ENCODE data around the gene FARP1.
"Not testable (repeated sequence)": the region's sequence is repeated elsewhere in the genome, so short reads cannot be mapped to it uniquely, and the experiment has no call there.

The FARP1 gene

DNA sequence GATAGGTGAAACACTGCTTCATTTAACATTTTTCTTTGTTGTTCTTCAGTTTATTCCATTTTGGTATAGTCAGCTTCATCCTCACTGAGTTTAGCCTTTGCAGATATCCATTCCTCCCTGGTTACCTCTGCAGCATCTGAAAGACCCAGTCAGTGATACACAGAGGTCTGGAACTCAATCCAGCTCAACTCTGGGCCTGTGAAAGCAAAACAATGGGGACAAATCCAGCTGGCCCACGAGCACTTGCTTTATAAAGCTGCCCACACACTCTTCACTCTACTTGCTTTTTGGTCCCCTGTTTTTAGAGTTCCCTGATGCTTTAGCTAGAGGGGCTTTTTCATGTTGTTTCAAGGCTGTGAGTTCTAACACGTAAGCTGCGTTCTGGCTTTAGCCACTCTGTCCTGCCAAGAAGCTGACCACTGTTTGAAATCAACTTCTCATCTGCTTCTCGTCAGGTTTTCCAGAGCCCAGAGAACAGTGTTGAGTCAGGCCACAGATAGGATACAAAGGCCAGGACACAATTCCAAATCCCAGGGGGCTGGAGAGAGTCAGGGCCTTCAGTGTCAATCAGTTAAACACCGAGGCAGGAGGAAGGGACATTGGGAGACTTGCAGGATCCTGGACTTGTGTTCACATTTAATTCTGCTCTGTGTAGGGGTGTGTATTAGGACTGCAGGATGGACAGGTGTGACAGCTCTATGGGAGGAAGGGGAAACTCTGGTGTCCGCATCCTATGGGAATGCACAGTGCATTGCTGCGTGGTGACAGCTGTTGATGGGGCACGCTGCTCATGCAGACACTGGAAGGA, 117.7 kb downstream of the FARP1 start:
- no peak for DNase-seq (ENCODE audit: low spot score)

DNA sequence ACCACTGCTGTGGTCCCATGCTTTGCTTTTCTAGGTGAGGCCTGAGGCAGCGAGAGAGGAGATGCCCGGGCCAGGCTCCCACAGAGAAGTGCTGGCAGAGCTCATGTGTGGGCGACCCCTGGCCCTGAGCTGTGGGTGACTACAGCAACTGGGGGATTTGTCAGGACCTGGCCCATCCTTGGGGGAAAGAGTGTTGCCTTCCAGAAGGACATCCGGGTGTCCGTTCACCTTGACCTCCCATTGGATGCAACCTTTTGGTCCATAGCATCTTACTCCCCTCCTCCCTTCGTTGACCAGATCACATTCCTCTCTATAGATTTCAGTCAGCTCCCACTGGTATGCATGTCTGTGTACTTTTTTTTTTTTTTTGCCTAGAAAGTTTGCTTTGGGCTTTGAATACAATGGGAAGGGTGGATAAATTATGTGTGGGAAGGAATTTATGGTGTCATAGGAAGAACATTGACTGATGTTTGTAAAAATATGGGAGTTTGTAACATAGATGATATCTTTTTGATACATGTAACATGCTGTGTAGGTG, 118.3 kb downstream of the FARP1 start:
- DNase-seq (ENCODE audit: low spot score), result no peak

DNA sequence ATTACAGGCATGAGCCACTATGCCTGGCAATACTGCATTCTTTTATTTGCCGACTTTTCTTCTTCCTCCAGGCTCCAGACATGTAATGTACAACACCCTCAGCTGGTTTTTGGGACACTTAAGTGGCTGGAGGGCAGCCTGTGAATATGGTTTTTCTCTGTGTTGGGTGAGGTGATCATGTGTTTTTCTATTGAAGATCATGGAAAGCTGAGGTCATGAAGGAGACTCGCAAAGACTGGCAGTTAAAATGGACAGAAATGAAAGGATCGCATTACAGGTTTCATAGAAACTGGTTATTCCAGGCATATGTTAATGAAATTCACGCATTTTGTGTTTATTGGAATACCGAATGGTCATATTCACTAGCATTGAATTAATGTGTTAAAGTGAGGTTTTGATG, 119.4 kb downstream of the FARP1 start:
- DNase-seq (ENCODE audit: low spot score), result no peak

DNA sequence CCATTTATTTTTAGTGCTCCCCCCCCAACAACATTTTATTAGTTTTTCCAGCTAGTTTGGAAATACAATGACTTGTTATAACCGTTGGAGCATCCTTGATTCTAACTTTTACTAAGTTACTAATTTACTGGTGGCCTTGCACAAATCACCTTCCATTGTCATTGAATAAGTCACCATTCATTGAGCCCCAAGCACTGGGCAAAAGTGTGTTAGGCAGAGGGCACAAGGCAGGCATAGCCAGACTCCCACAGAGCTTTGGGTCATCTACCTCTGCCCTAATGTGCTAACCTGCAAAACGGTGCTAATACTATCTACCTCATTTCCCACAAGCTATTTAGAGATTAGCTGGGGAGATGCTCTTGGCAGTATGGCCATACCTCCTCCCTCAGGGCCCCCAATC, 120.9 kb downstream of the FARP1 start:
- no peak for DNase-seq (ENCODE audit: low spot score)

DNA sequence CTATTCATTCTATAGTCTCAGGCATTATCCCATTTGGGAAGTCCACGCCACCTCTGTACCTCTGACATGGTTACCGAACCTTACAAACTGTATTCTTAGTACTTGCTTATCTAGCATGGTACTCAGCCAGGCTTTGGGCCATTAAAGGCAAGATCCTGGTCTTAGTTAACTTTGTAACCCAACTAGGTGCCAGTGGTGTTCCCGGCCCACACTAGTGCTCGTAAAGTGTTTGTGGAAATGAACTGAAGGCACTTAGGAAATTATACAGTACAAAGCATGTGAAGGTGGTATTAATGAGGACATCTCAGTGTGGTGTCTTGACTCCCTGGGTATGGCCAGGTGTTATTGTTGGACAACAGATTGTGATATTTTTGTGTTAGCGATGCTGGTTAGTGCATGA, 122.0 kb downstream of the FARP1 start:
- DNase-seq (ENCODE audit: low spot score), result no peak

DNA sequence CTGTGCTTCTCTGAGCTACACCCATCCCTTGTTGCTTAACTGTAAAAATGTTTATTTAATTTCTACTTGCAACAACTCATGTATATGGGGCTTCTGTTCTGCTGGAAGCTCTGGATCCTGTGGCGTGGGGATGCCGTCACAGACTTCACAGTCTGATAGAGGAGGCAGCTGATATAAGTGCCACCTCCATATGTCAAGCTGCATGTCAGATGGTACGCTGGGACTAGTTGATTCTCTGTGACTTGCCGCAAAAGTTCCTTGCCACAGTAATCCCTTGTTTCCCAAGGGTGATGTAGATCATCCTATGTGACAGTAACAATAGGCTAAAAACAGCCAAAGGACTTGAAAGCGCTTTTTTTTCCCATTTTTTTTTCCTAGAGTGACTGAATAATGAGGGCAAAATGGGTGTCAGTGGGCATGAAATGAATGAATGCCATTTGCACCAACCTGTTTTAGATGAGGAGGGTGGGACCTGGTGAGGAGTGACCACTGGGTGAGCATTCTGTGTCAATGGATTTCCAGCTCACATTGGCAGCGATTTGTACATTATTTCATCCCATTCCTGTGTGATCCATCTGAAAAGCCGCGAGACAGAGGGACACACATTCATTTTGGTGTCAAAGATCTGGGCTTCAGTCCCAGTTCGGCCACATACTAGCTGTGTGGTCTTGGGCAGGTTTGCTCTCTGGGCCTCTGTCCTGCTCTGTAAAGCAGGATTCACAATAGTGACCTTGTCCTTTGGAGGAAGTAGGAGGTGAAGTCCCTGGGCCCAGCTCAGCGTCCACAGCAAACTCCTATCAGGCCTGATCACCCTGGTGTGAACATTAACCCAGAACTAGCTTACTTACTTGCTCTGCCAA, 123.0 kb downstream of the FARP1 start:
- DNase-seq (ENCODE audit: low spot score), result no peak

DNA sequence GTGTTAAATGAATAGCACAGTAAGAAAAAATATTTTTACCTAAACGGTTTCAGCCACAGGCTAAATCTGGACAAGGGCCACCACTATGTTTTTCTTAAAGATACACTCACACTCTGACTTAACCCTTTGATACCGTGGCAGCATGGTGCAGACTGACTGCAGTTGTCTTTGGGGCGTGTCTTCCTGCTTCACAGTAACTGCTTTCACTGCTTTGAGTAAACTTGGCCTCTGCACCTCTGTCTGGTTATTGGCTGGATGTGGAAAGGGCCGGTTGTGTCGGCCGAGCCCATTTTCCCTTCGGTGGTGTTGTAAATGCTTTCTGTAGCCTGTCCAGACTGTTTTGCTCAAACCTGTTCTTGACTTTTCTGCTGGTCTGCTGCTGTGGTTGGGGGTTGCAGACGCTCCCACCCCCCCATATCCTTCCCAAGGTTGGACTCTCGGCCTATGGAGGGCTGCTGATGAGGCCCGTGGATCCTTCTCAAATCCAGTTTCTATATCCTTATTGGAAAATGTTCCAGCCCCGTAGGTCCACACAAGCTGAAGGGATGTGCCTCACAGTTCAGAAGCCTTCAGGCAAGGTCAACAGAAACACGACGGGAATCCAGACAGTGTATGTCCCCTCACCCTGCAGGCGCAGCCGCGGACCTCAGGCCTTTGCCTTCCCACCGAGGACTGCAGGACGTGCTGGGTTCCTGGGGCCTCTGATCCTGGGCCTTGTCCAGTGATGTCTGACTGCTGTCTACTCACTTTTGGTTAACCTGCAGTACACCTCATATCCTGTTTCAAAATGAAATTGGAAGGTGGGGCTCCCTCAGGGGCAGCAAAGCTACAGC, 124.4 kb downstream of the FARP1 start:
- DNase-seq (ENCODE audit: low spot score), result no peak

DNA sequence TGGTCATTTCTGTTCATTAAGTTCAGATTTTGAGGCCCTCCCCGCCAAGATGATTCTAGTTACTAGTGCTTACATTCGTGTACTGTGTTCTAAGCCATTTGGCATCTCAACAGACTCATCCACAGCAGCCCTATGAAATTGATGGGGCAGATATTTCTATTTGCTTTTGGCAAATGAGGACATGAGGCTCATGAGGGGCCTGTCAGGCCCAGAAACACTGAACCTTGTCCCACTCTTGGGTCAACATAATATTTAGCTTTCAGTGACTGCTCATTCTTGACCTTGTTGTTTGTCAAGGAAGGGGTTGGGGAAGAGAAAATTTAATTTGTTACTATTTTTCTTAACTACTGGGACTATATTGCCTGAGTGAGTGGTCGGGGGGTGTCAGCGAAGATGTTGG, 126.5 kb downstream of the FARP1 start:
- DNase-seq (ENCODE audit: low spot score), result no peak

DNA sequence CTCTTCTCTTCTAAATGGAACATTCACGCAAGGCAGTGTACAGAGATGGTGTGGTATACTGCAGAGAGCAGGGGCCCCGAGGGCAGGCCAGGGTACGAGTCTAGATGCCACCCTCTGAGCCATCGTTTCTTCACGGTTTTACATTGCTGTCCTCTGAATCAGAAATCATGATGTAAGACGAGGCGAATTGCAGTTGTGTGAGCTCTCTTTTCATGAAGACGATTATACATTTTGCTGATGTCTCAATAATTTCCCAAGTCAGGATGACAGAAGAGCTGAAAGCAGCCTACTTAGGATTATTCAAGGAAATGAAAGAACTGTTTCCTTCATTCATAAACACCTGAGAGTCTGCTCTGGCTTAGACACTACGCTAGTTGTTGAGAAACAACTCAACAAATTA, 127.9 kb downstream of the FARP1 start:
- no peak for DNase-seq (ENCODE audit: low spot score)

DNA sequence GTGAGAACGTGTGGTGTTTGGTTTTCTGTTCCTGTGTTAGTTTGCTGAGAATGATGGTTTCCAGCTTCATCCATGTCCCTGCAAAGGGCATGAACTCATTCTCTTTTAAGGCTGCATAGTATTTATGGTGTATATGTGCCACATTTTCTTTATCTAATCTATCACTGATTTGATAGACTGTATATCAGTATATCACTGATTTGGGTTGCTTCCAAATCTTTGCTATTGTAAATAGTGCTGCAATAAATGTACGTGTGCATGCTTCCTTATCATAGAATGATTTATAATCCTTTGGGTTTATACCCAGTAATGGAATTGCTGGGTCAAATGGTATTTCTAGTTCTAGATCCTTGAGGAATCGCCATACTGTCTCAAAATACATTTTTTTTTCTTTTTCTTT, 128.8 kb downstream of the FARP1 start:
- not testable (repeated sequence) for DNase-seq (ENCODE audit: low spot score)

DNA sequence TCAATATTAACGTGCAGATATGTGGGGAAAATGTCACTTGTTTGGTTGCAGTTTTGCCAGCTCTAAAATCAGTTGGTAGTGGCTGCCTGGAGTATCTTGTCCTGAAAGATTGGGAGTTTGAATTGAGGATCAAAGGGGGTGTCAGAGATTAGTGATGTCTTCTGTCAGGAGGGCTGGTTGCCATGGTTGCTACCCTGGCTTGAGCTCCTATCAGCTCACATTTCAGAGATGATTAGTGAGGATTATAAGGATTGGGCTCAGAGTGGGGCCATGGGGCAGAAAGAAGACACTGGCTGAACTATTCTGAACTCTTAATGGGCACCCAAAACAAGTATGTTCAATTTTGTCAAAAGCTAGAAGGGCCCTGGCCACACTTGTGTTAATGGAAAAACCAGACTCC, 129.7 kb downstream of the FARP1 start:
- no peak for DNase-seq (ENCODE audit: low spot score)

DNA sequence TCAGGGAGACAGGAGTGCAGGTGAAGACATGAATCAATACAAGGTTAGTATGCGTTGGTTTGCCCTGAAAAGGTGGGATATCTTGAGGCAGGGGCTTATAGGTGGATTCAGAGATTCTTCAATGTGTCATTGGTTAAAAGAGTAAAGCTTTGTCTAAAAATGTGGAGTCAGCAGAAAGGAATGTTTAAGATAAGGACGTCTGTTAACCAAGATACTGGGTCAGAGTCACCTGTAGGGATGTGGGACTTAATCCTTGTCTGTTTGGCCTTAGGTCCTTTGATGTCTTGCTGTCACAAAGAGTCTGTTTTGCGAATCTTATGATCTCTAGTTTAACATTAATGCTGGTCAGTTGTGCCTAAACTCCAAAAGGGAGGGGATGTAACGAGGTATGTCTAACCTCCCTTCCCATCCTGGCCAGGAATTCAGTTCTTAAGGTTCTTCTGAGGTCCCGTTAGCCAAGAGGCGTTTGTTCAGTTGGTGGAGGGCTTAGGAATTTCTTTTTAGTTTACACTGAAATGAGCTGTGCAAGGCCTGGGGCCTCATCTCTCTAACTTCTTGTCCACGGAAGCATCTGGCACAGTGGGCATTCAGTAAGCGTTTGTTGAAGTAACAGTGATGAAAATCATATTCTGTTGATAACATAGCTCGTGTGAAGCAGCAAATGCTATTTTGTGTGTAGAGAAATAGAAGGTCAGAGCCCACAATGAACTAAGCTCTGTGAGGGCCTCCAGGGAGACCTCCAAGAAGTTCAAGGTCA, 130.4 kb downstream of the FARP1 start:
- DNase-seq (ENCODE audit: low spot score), result no peak

DNA sequence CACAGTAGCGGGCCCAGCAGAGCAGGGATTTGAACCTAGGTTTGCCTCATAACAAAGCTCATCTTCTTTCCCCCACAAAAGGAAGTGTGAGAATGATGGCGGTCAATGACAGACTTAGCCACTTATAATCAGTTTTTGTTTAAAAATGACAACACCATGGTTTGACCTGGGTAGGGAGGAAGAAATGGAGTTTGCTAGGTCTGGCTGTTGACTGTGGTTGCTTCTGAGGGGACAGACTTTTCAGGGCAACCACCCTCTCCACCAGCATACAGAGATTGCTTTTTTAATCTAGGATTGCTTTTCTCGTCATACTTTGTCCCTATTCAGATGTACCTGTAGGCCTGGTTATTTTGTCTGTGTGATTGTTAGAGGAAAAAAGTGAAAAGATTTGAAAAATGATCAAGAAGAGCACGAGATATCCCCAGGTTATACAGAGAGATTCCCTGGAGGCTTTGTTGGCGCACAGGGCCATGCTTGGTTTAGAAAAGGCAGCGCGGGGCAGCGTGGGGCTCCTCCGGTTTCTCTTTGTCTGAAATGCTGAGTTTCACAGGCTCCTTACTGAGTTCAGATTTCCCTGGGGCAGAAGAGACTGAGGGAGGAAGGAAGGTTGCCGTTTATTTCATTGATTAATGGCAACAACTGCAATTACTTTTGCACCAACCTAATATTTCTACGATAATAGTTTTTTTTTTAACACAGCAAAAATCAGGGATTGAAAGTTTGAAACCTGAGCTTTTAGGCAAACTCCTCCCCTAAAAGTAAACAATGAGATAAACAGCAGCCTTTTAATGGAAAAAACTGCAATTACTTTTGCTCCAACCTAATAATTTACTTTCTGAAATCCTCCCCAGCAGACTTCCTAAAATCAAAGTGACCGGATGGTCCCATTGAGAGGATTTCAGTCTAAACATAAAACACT, 131.2 kb downstream of the FARP1 start:
- DNase-seq (ENCODE audit: low spot score), result no peak

DNA sequence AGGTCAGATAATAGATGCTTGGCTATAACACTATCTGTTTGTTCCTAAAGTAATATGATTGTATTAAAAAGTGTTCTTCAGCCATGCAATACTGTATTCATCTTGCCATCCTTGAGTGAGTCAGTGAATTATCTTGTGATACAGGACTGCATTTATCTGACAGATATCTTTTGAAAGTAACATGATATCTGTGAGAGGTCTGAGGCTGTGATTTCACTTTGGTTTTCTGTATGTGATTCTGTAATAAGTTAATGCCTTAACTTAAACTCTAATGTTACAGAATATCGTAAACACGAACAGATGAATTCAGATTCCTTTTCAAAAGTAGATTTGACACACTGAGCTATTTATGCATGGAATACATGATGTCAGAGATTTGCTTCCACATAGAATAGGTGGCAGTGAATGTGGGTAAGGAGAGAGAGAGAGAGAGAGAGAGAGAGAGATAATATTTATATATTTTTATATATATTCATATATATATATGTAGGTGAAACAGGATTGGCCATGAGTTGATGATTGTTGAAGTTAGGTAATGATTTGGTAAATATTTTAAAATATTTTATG, 132.1 kb downstream of the FARP1 start:
- no peak for DNase-seq (ENCODE audit: low spot score)

DNA sequence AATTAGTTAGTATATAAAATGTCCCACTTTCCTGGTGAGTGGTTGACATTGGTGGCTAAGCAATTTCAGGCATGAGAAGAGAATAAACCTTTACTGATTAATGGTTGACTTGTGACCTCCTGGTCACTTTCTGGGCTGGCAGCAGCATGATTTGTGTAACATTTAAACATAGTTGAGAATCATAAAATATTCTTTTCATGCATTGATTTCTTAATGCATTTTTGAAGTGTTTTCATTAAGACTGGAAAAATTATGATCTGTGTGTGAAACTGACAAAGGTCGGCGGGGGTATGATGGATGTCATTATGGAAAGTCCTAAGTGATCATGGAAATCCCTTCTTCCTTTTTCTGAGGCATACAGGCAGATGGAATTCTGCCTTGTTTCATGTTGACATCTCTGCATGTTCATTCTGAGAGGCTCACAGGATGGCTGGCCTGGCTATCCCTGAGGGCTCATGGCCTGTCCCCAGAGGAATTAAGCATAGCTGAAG, 132.8 kb downstream of the FARP1 start:
- DNase-seq (ENCODE audit: low spot score), result no peak

DNA sequence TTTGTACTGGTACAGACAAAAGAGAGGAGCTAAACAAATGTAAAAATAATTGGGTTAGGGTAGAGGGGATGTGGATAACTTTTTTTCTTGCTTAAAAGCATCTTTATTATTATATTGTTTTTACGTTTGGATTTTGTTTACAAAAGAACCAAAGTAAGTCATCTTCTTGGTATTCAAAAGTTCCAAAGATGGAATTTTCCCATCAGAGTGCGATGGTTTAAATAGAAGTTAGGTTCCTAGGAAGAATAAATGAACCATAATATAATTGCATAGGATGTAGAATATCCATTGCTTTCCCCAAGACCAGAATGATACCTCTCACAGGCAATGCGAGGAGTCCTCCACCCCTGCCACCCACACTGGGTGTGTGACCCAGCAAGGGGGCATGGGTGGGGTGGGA, 133.6 kb downstream of the FARP1 start:
- DNase-seq (ENCODE audit: low spot score), result no peak

DNA sequence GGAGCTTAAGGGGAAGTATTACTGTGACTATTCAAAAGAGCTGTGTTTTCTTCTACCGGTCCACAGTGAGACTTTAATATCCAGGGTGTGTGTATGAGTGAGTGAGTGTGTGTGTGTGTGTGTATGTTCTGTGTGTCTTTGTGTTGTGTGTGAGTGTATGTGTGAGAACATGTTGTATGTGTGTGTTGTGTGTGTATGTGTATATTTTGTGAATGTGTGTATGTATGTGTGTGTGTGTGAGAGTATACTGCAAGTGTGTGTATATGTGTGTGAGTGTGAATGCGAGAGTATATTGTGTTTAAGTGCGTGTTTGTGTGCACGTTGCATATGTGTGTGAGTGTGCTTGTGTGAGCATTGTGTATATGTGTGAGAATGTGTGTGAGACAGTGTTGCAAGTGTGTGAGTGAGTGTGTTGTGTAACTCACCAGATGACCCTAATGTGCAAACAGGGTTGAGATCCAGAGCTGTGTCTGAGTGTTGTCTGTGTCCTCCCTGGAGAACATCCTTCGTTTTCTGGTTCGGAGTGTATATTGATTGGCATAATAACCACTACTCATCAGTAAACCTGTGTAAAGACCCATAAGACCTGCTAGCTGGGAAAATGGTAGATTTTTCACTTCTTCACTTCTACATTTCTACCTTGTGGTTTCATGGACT, 135.3 kb downstream of the FARP1 start:
- DNase-seq (ENCODE audit: low spot score), result peak; percentile 8

DNA sequence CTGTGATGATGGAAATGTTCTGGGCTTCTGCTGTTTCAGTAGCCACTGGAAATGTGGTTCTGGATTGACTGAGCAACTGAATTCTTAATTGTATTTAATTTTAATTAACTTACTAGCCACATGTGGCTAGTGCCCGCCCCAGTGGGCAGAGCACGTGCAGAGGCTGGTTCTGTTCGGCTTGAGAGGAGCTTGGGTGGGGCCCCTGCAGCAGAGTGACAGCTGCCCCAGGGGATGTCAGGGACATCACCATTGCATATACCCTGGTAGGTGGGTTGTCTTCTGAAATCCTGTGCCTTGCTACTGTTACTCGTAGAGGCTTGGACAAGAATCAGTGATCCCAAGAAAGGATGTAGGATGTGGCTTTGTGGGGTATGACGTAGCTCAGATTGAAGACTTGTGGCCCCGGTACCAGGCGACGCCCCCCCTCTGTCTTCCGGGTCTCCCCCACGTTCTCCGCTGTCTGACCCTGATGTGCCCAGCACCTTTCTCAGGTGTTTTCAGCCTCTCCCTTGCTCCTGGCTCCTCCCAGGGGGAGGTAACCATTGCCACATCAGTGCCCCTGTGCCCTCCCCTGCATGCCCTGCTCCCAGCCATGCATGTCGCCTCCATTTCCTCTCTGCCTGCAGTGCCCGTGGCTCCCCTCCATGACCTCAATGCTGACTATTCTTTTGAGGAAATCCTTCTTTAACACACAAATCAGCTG, 136.7 kb downstream of the FARP1 start:
- DNase-seq (ENCODE audit: low spot score), result no peak

DNA sequence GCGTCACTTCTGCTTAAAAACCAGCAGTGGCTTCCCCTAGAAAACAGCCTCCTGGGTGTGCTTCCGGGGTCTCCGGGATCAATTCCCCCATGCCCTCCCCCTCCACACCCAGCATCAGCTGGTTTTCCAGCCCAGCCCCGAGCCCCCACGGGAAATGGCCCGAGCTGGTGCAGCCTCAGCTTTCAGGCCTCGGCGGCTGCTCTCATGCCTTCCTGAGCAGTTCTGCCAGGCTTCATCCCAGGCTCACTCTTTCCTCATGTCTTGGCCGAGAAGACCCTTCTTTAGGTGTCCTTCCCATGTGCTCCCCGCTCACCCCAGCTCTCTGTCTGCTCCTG, 137.2 kb downstream of the FARP1 start:
- no peak for DNase-seq (ENCODE audit: low spot score)
